H1 (cell line): ENCODE results near the gene SLCO2A1. TPM values are rescaled to one million over a fixed set of nuclear protein-coding genes. Genes with fewer than 3 reads are reported as not detected.

Experiments used
- CTCF ChIA-PET: fragments of 300-600 bp; sonication (Branson Sonifier 250); formaldehyde crosslinking; loops from one replicate; lab custom pipeline; 2021; ENCODE audit not compliant: partially characterized antibody; lab: Charles Lee
- POLR2A ChIA-PET: fragments of 300-600 bp; sonication (Branson Sonifier 250); formaldehyde crosslinking; loops from one replicate; lab custom pipeline; 2021; ENCODE audit warnings: inconsistent platforms; ENCODE audit not compliant: partially characterized antibody; lab: Charles Lee
- DNase-seq, 2 experiments: peaks; one replicate each; pipeline versions ENCODE4 v3.0.0 to v3.0.0-alpha.2; 2010 to 2022; ENCODE audit warnings: low spot score in 2 of 2, low read depth in 1 of 2, mixed read lengths in 1 of 2
- FAIRE-seq: peaks from 2 replicates; lab custom pipeline; 2011; peaks lifted over from hg19 to GRCh38; lab: Jason Lieb, UNC
- H2AFZ ChIP-seq: 2 replicates; pipeline ENCODE4 v1.8.1; 2012; ENCODE audit warnings: low read length, inconsistent platforms
- H2AK5ac ChIP-seq: 2 replicates; pipeline ENCODE4 v1.6.1; 2013; ENCODE audit warnings: low read depth, low read length
- H2BK120ac ChIP-seq: replicated peaks from 2 replicates; pipeline ENCODE3; 2013; ENCODE audit warnings: low read depth, low read length, inconsistent platforms
- H2BK12ac ChIP-seq: 2 replicates; pipeline ENCODE4 v1.6.1; 2013; ENCODE audit warnings: low read depth, low read length
- H2BK15ac ChIP-seq: 2 replicates; pipeline ENCODE4 v1.6.1; 2013; ENCODE audit warnings: low read length
- H2BK20ac ChIP-seq: 2 replicates; pipeline ENCODE4 v1.6.1; 2013; ENCODE audit warnings: low read length
- H2BK5ac ChIP-seq: 2 replicates; pipeline ENCODE4 v1.6.1; 2013; ENCODE audit warnings: low read depth, low read length
- H3K14ac ChIP-seq: 2 replicates; pipeline ENCODE4 v1.6.1; 2013; ENCODE audit warnings: inconsistent platforms; ENCODE audit not compliant: insufficient read length
- H3K18ac ChIP-seq: 2 replicates; pipeline ENCODE4 v1.6.1; 2013; ENCODE audit warnings: low read length; ENCODE audit errors: extremely low read depth
- H3K23ac ChIP-seq: 2 replicates; pipeline ENCODE4 v1.6.1; 2013; ENCODE audit warnings: inconsistent platforms; ENCODE audit not compliant: insufficient read length
- H3K23me2 ChIP-seq: 2 replicates; pipeline ENCODE4 v1.6.1; 2013; ENCODE audit warnings: low read depth, low read length
- H3K27ac ChIP-seq: 2 replicates; pipeline ENCODE4 v1.6.1; 2011; ENCODE audit warnings: low read depth, low read length, inconsistent platforms
- H3K27me3 ChIP-seq, 4 experiments: replicated peaks in 1 of 4; 1 replicate in 1 of 4; 2 replicates in 3 of 4; pipeline versions ENCODE4 v1.6.1 to v1.8.1; 2011 to 2013; ENCODE audit warnings: low read length in 3 of 4, mild to moderate bottlenecking in 3 of 4, inconsistent platforms in 2 of 4, mixed read lengths in 2 of 4, moderate library complexity in 1 of 4; ENCODE audit not compliant: control insufficient read depth in 3 of 4, insufficient read depth in 3 of 4; ENCODE audit errors: extremely low read depth in 1 of 4
- H3K36me3 ChIP-seq, 4 experiments: 2 replicates each; pipeline versions ENCODE4 v1.6.1 to v1.8.1; 2011 to 2013; ENCODE audit warnings: mild to moderate bottlenecking in 4 of 4, low read length in 3 of 4, moderate library complexity in 2 of 4, control low read depth in 1 of 4, inconsistent platforms in 1 of 4; ENCODE audit not compliant: insufficient read depth in 4 of 4, control insufficient read depth in 2 of 4
- H3K4ac ChIP-seq: replicated peaks from 2 replicates; pipeline ENCODE3; 2013; ENCODE audit warnings: low read length, low read depth, mixed read lengths, inconsistent platforms; ENCODE audit not compliant: insufficient read length
- H3K4me1 ChIP-seq, 4 experiments: replicated peaks in 1 of 4; 1 replicate in 1 of 4; 2 replicates in 3 of 4; pipeline versions ENCODE4 v1.6.1 to v1.8.1; 2011 to 2013; ENCODE audit warnings: low read length in 3 of 4, inconsistent platforms in 2 of 4, mixed read lengths in 1 of 4; ENCODE audit not compliant: insufficient read depth in 4 of 4, control insufficient read depth in 3 of 4
- H3K4me2 ChIP-seq, 2 experiments: 2 replicates each; pipeline versions ENCODE4 v1.6.1 to v1.8.1; 2011 to 2013; ENCODE audit warnings: low read depth in 2 of 2, low read length in 2 of 2, control low read depth in 1 of 2, inconsistent platforms in 1 of 2, mild to moderate bottlenecking in 1 of 2; ENCODE audit not compliant: insufficient read depth in 1 of 2
- H3K4me3 ChIP-seq, 4 experiments: fragments of 200-600, 300-600 bp in 1 of 4; sonication (generic), shearing (Covaris generic), sonication (Bioruptor Twin) in 1 of 4; 2 replicates each; pipeline versions ENCODE4 v1.5.1 to v1.8.1; 2011 to 2016; ENCODE audit warnings: low read length in 4 of 4, low read depth in 3 of 4, control low read depth in 2 of 4, inconsistent platforms in 2 of 4, mild to moderate bottlenecking in 2 of 4, mixed read lengths in 1 of 4, moderate library complexity in 1 of 4; ENCODE audit not compliant: insufficient read depth in 2 of 4; ENCODE audit errors: extremely low read depth in 1 of 4
- H3K56ac ChIP-seq: replicated peaks from 2 replicates; pipeline ENCODE3; 2013; ENCODE audit warnings: low read depth, mild to moderate bottlenecking, mixed read lengths, low read length, inconsistent platforms; ENCODE audit not compliant: insufficient read length
- H3K79me1 ChIP-seq: 2 replicates; pipeline ENCODE4 v1.6.1; 2013; ENCODE audit warnings: low read depth, low read length, control low read depth
- H3K79me2 ChIP-seq, 2 experiments: 2 replicates each; pipeline versions ENCODE4 v1.6.1 to v1.8.1; 2012 to 2013; ENCODE audit warnings: low read length in 2 of 2, mild to moderate bottlenecking in 2 of 2, inconsistent platforms in 1 of 2; ENCODE audit not compliant: insufficient read depth in 2 of 2, control insufficient read depth in 1 of 2
- H3K9ac ChIP-seq, 4 experiments: replicated peaks in 1 of 4; 1 replicate in 1 of 4; 2 replicates in 3 of 4; pipeline versions ENCODE4 v1.6.1 to v1.8.1; 2011 to 2013; ENCODE audit warnings: low read depth in 3 of 4, low read length in 3 of 4, control low read depth in 2 of 4, mild to moderate bottlenecking in 2 of 4, moderate library complexity in 2 of 4, inconsistent platforms in 1 of 4; ENCODE audit errors: extremely low read depth in 1 of 4
- H3K9me3 ChIP-seq, 2 experiments: 2 replicates each; pipeline versions ENCODE4 v1.6.1 to v1.8.1; 2012 to 2013; ENCODE audit warnings: mild to moderate bottlenecking in 2 of 2, moderate library complexity in 2 of 2, control low read depth in 1 of 2, inconsistent platforms in 1 of 2, low read depth in 1 of 2, low read length in 1 of 2, mixed read lengths in 1 of 2; ENCODE audit not compliant: insufficient read depth in 2 of 2
- H4K20me1 ChIP-seq, 2 experiments: replicated peaks in 1 of 2; 2 replicates each; pipeline versions ENCODE3 to v1.8.1; 2011 to 2013; ENCODE audit warnings: inconsistent platforms in 2 of 2, low read length in 2 of 2, mild to moderate bottlenecking in 1 of 2; ENCODE audit not compliant: insufficient read depth in 2 of 2, control insufficient read depth in 1 of 2
- H4K5ac ChIP-seq: 2 replicates; pipeline ENCODE4 v1.6.1; 2013; ENCODE audit warnings: low read length, low read depth, mixed read lengths, inconsistent platforms; ENCODE audit not compliant: insufficient read length
- H4K8ac ChIP-seq: 2 replicates; pipeline ENCODE4 v1.8.0; 2013; ENCODE audit warnings: mild to moderate bottlenecking, moderate library complexity, low read length, inconsistent platforms; ENCODE audit not compliant: insufficient read depth; ENCODE audit errors: extremely low read depth
- H4K91ac ChIP-seq: replicated peaks from 2 replicates; pipeline ENCODE3; 2013; ENCODE audit warnings: low read length, mixed read lengths, inconsistent platforms; ENCODE audit not compliant: insufficient read length
- BRCA1 ChIP-seq: IDR thresholded peaks from 2 replicates; pipeline ENCODE4 v1.6.1; 2012; ENCODE audit warnings: low read depth, low read length, improper control_type of control experiment
- CEBPB ChIP-seq: IDR thresholded peaks from 2 replicates; pipeline ENCODE4 v1.6.1; 2012; ENCODE audit warnings: low read depth, low read length
- CHD1 ChIP-seq: IDR thresholded peaks from 2 replicates; pipeline ENCODE4 v1.6.1; 2012; ENCODE audit warnings: low read depth, low read length, improper control_type of control experiment
- E2F6 ChIP-seq: IDR thresholded peaks from 2 replicates; pipeline ENCODE4 v1.6.1; 2012; ENCODE audit warnings: inconsistent platforms
- HDAC2 ChIP-seq, 2 experiments: fragments of 300-600 bp in 1 of 2; sonication (generic) in 1 of 2; IDR thresholded peaks; 2 replicates each; pipeline ENCODE4 v1.6.1; 2011 to 2012; ENCODE audit warnings: low read depth in 2 of 2, low read length in 2 of 2, mild to moderate bottlenecking in 2 of 2, moderate library complexity in 2 of 2, borderline replicate concordance in 1 of 2, inconsistent platforms in 1 of 2
- MAX ChIP-seq: IDR thresholded peaks from 2 replicates; pipeline ENCODE4 v1.6.1; 2012; ENCODE audit warnings: inconsistent platforms
- RBBP5 ChIP-seq: IDR thresholded peaks from 2 replicates; pipeline ENCODE4 v1.7.1; 2012; ENCODE audit warnings: low read depth, mild to moderate bottlenecking, inconsistent platforms, low read length, moderate library complexity, borderline replicate concordance
- SP1 ChIP-seq: IDR thresholded peaks from 2 replicates; pipeline ENCODE4 v1.6.1; 2011; ENCODE audit warnings: low read depth, low read length
- SP4 ChIP-seq: IDR thresholded peaks from 2 replicates; pipeline ENCODE4 v1.6.1; 2012; ENCODE audit warnings: low read length, inconsistent platforms
- TEAD4 ChIP-seq: IDR thresholded peaks from 2 replicates; pipeline ENCODE4 v1.6.1; 2012; ENCODE audit warnings: low read depth, low read length, inconsistent platforms, mixed read lengths
- USF2 ChIP-seq: IDR thresholded peaks from 2 replicates; pipeline ENCODE4 v1.6.1; 2011; ENCODE audit warnings: low read length, improper control_type of control experiment
- WGBS, 2 experiments: shearing (Covaris generic) in 1 of 2; methylation state at CpG; one replicate each; pipeline versions ENCODE4 v1.1.6 to v1.1.7; 2013 to 2015; ENCODE audit warnings: low lambda C conversion rate in 2 of 2, mixed read lengths in 2 of 2, inconsistent platforms in 1 of 2, low coverage in 1 of 2, missing lambda C conversion rate in 1 of 2; ENCODE audit not compliant: insufficient replicate concordance in 2 of 2, insufficient coverage in 1 of 2, insufficient read length in 1 of 2; ENCODE audit errors: extremely low coverage in 1 of 2, missing lambda C conversion rate in 1 of 2; 5-methylcytosine and 5-hydroxymethylcytosine counted together
- polyA plus RNA-seq, 7 experiments: library from polyadenylated mRNA; depleted of rRNA in 3 of 7; stranded (reverse) in 5 of 7; unstranded in 2 of 7; fragments of >200 nt in 5 of 7; fragments of 200-250 nt in 2 of 7; gene quantifications; 1 replicate in 5 of 7; 2 replicates in 1 of 7; 4 replicates in 1 of 7; pipeline versions ENCODE4 v1.2.1 to v1.2.3, GENCODE V29; 2011 to 2013; ENCODE audit warnings: missing spikeins in 2 of 7, mixed read lengths in 2 of 7
- total RNA-seq: library from RNA; stranded (reverse); fragmentation: NEBNext Ultra II Directional; extraction: Animal tissue kit (Norgen Biotek cat#: 25700); gene quantifications from 2 replicates; pipeline ENCODE4 v1.2.1, GENCODE V29; 2021

Gene SLCO2A1
- total and polyA plus RNA-seq, 2 of the 8 experiments (the other 6 are each of a cell fraction or from before 2014, with no cell fraction given) = 1.1 to 2.3 TPM

- H3K4ac ChIP-seq = no peak overlapping the region
- no peak overlapping the region for H4K8ac ChIP-seq
- peak overlapping the region; percentile 76 for H2AFZ ChIP-seq
- TF ChIP-seq SP1 (no peak), BRCA1 (no peak), SP4 (no peak), TEAD4 (peak; percentile 25; the same call in 1 of the 2 replicates), RBBP5 (peak; percentile 68; the same call in 1 of the 2 replicates), MAX (peak; percentile 88), CHD1 (no peak), HDAC2 (IDR thresholded peaks at IDR 0.05; ENCODE audit: borderline replicate concordance in 1 of 2, low read depth in 2 of 2, low read length in 2 of 2) (no peak), E2F6 (peak; percentile 80), USF2 (no peak), CEBPB (no peak)
Measured at GRCh38 chr3:133988631-133989161, 41.0 kb downstream of the SLCO2A1 start.

More at GRCh38 chr3:133988631-133989161, 41.0 kb downstream of the SLCO2A1 start:
- POLR2A ChIA-PET = interaction anchor here (1.1 kb wide), 1 partner anchor 9 kb away, joined by 3 read pairs; no protein-coding TSS in a partner anchor
- no peak overlapping the region for H3K4me3 ChIP-seq
- peak overlapping the region; percentile 76 for H2BK120ac ChIP-seq
- H3K9ac ChIP-seq = no peak overlapping the region
- H3K79me2 ChIP-seq = no peaks in the 10 kb centered on the region
- no peaks in the 10 kb centered on the region for H3K79me1 ChIP-seq
- H2BK5ac ChIP-seq = peak overlapping the region; percentile 68; the same call in 1 of the 2 replicates
- H3K4me1 ChIP-seq = peaks cover 3 to 20% (median 8%) of the 10 kb centered on the region in 4 experiments; a peak in 5 of 7 replicates
- H2AK5ac ChIP-seq = 0 out of 2 replicates have a peak overlapping the region, but pooled peaks have one; percentile 78
- no peak overlapping the region for H3K27ac ChIP-seq
- peak overlapping the region; percentile 61 for H4K91ac ChIP-seq
- peak in 1 of 2 experiments; percentile 34 for DNase-seq
- H3K27me3 ChIP-seq = peaks cover 0 to 6% (median 0%) of the 10 kb centered on the region in 4 experiments; a peak in 3 of 7 replicates
- no peaks in the 10 kb centered on the region for H3K36me3 ChIP-seq
- peak overlapping the region; percentile 14 to 50 for H3K4me2 ChIP-seq
- H3K23me2 ChIP-seq = no peaks in the 10 kb centered on the region
- no peaks in the 10 kb centered on the region for H4K20me1 ChIP-seq
- peak overlapping the region; percentile 81; the same call in 1 of the 2 replicates for H2BK12ac ChIP-seq
- H2BK15ac ChIP-seq = no peak overlapping the region
- H3K9me3 ChIP-seq = no peaks in the 10 kb centered on the region
- CTCF ChIA-PET = no interaction called here
- 27% methylated on average over 9 of the region's 9 CpGs; no CpG with 5 or more reads in 1 of the 2 experiments for WGBS, 2 experiments
- FAIRE-seq = peak; percentile 32
- H3K14ac ChIP-seq = no peak overlapping the region
- peak overlapping the region; percentile 64 for H3K18ac ChIP-seq
- no peak overlapping the region for H3K23ac ChIP-seq
- no peak overlapping the region for H3K56ac ChIP-seq
- H2BK20ac ChIP-seq = peak overlapping the region; percentile 87
- no peak overlapping the region for H4K5ac ChIP-seq
